K562 (cell line): ENCODE results near the gene CPVL. TPM values are rescaled to one million over a fixed set of nuclear protein-coding genes. Genes with fewer than 3 reads are reported as not detected.

Source experiments
- ATAC-seq: fragments of 200-7000 bp; cut with Tn5 transposase; 3 replicates; pipeline ENCODE4 v1.9.1; 2020; ENCODE audit warnings: moderate library complexity
- BruUV-seq: library from RNA; stranded (reverse); fragments of 400-500 nt; replicated peaks from 2 replicates; lab custom pipeline; 2021; lab: Mats Ljungman, UMichigan
- CTCF ChIA-PET: fragments of 300-600 bp; formaldehyde crosslinking; extraction: SDS; loops from one replicate; lab custom pipeline; 2021; ENCODE audit warnings: low intra/inter-chr PET ratio; lab: Yijun Ruan, JAX
- POLR2A ChIA-PET: fragments of 300-600, 350-650 bp; sonication (Branson Sonifier 250); formaldehyde crosslinking; extraction: SDS; loops from one replicate; lab custom pipeline; 2021; ENCODE audit warnings: antibody characterized with exemption, inconsistent platforms; lab: Yijun Ruan, JAX
- DNase-seq, 4 experiments: peaks; one replicate each; pipeline versions ENCODE4 v3.0.0 to v3.0.0-alpha.2; 2011 to 2018; ENCODE audit warnings: low spot score in 3 of 4, mixed read lengths in 3 of 4; ENCODE audit errors: extremely low read depth in 1 of 4
- FAIRE-seq: peaks from 2 replicates; lab custom pipeline; 2011; peaks lifted over from hg19 to GRCh38; lab: Jason Lieb, UNC
- H2AFZ ChIP-seq: 2 replicates; pipeline ENCODE4 v1.6.0; 2011; ENCODE audit warnings: low read depth, low read length, control low read depth, inconsistent platforms
- H3K27ac ChIP-seq: fragments of 200-600 bp; 3 replicates; pipeline ENCODE4 v1.8.0; 2011; ENCODE audit warnings: low read depth, mild to moderate bottlenecking, control low read depth, inconsistent platforms, low read length, moderate library complexity, mixed read lengths; ENCODE audit errors: extremely low read depth
- H3K27me3 ChIP-seq, 2 experiments: fragments of 300-600 bp in 1 of 2; 2 replicates in 1 of 2; 3 replicates in 1 of 2; pipeline versions ENCODE4 v1.6.0 to v1.8.0; 2011; ENCODE audit warnings: inconsistent platforms in 2 of 2, low read length in 2 of 2, mild to moderate bottlenecking in 1 of 2, mixed read lengths in 1 of 2, moderate library complexity in 1 of 2; ENCODE audit not compliant: control insufficient read depth in 2 of 2, insufficient read depth in 2 of 2
- H3K36me3 ChIP-seq: fragments of 300-600 bp; 3 replicates; pipeline ENCODE4 v1.8.0; 2011; ENCODE audit warnings: mild to moderate bottlenecking, low read length, inconsistent platforms; ENCODE audit not compliant: control insufficient read depth, insufficient read depth
- H3K4me1 ChIP-seq, 2 experiments: fragments of 200-600 bp in 1 of 2; replicated peaks in 1 of 2; 2 replicates in 1 of 2; 3 replicates in 1 of 2; pipeline versions ENCODE4 v1.5.1 to v1.8.0; 2011; ENCODE audit warnings: inconsistent platforms in 2 of 2, low read length in 2 of 2, mild to moderate bottlenecking in 1 of 2, mixed read lengths in 1 of 2, moderate library complexity in 1 of 2; ENCODE audit not compliant: control insufficient read depth in 2 of 2, insufficient read depth in 2 of 2
- H3K4me2 ChIP-seq: 2 replicates; pipeline ENCODE4 v1.6.1; 2011; ENCODE audit warnings: low read length, control low read depth, inconsistent platforms, mixed read lengths; ENCODE audit not compliant: insufficient read depth
- H3K4me3 ChIP-seq: fragments of 200-600 bp; sonication (generic), shearing (Covaris generic); 2 replicates; pipeline ENCODE4 v1.5.1; 2016; ENCODE audit warnings: control low read depth, inconsistent platforms
- H3K79me2 ChIP-seq: fragments of 200-600 bp; 3 replicates; pipeline ENCODE4 v1.8.0; 2011; ENCODE audit warnings: low read length, inconsistent platforms; ENCODE audit not compliant: control insufficient read depth, insufficient read depth
- H3K9ac ChIP-seq, 2 experiments: 2 replicates each; pipeline versions ENCODE4 v1.6.0 to v1.6.1; 2011; ENCODE audit warnings: low read depth in 2 of 2, low read length in 2 of 2, control low read depth in 1 of 2, inconsistent platforms in 1 of 2, mild to moderate bottlenecking in 1 of 2, mixed read lengths in 1 of 2; ENCODE audit not compliant: insufficient read depth in 1 of 2
- H3K9me1 ChIP-seq: one replicate; pipeline ENCODE4 v1.6.0; 2011; ENCODE audit warnings: inconsistent platforms, mild to moderate bottlenecking, low read length, moderate library complexity; ENCODE audit not compliant: control insufficient read depth, insufficient read depth
- H3K9me3 ChIP-seq: replicated peaks from 2 replicates; pipeline ENCODE4 v1.5.1; 2011; ENCODE audit warnings: low read depth, low read length, inconsistent platforms; ENCODE audit not compliant: control insufficient read depth, insufficient read depth
- H4K20me1 ChIP-seq: replicated peaks from 2 replicates; pipeline ENCODE4 v1.6.1; 2011; ENCODE audit warnings: low read length, inconsistent platforms, mixed read lengths; ENCODE audit not compliant: control insufficient read depth, insufficient read depth
- ATF1 ChIP-seq, 2 experiments: fragments of 450-650 bp in 1 of 2; IDR thresholded peaks; 2 replicates each; pipeline ENCODE4 v1.6.1; 2016; ENCODE audit warnings: missing compliant biosample characterization in 1 of 2, missing genetic modification characterization in 1 of 2
- CBX8 ChIP-seq: fragments of 200-600 bp; sonication (generic); IDR thresholded peaks from 2 replicates; pipeline ENCODE4 v1.6.1; 2012; ENCODE audit warnings: borderline replicate concordance, mixed run types, low read depth, mild to moderate bottlenecking, moderate library complexity, mixed read lengths, low read length, control low read depth, inconsistent platforms; ENCODE audit not compliant: poor library complexity, severe bottlenecking; ENCODE audit errors: extremely low read depth
- COPS2 ChIP-seq: fragments of 450-650 bp; conservative IDR thresholded peaks from 2 replicates; pipeline ENCODE4 v1.6.1; 2016; ENCODE audit warnings: mild to moderate bottlenecking, moderate library complexity
- DEAF1 ChIP-seq: fragments of 450-650 bp; formaldehyde crosslinking; IDR thresholded peaks from 2 replicates; pipeline ENCODE4 v1.4.0; 2020; ENCODE audit warnings: mild to moderate bottlenecking, moderate library complexity
- MAFF ChIP-seq: IDR thresholded peaks from 2 replicates; pipeline ENCODE4 v1.6.1; 2012; ENCODE audit warnings: low read length, improper control_type of control experiment
- RBBP5 ChIP-seq: fragments of 200-600 bp; sonication (generic); IDR thresholded peaks from 2 replicates; pipeline ENCODE4 v1.6.1; 2012; ENCODE audit warnings: borderline replicate concordance, mild to moderate bottlenecking, low read length, control low read depth, inconsistent platforms; ENCODE audit not compliant: insufficient read depth, poor library complexity, severe bottlenecking
- REST ChIP-seq, 2 experiments: fragments of 450-650 bp; formaldehyde crosslinking in 1 of 2; IDR thresholded peaks; 2 replicates each; pipeline versions ENCODE4 v1.4.0 to v1.6.1; 2014 to 2020; ENCODE audit warnings: mild to moderate bottlenecking in 2 of 2, borderline replicate concordance in 1 of 2, low read depth in 1 of 2
- TEAD4 ChIP-seq, 2 experiments: sonication (generic) in 1 of 2; formaldehyde crosslinking in 1 of 2; IDR thresholded peaks; 2 replicates each; pipeline versions ENCODE4 v1.6.1 to v1.8.0; 2012 to 2022; ENCODE audit warnings: borderline replicate concordance in 1 of 2, inconsistent platforms in 1 of 2, low read length in 1 of 2, mild to moderate bottlenecking in 1 of 2, missing genetic modification reagents in 1 of 2
- TRIM28 ChIP-seq: fragments of 450-650 bp; IDR thresholded peaks from 2 replicates; pipeline ENCODE4 v1.6.1; 2017
- ZBTB12 ChIP-seq: fragments of 250-450 bp; sonication (Bioruptor Pico); IDR thresholded peaks from 2 replicates; pipeline ENCODE4 v1.4.0; 2020
- ZNF316 ChIP-seq: fragments of 450-650 bp; IDR thresholded peaks from 2 replicates; pipeline ENCODE4 v1.6.1; 2016
- WGBS: fragments of 100-300 bp; shearing (Covaris generic); methylation state at CpG from one replicate; pipeline ENCODE4 v1.1.6; 2016; ENCODE audit warnings: low coverage, mixed read lengths; ENCODE audit not compliant: insufficient coverage; ENCODE audit errors: missing lambda C conversion rate; 5-methylcytosine and 5-hydroxymethylcytosine counted together
- in situ Hi-C: fragments of 300-500 bp; cut with MboI; formaldehyde crosslinking; loops from 4 replicates; pipeline ENCODE4 v1.15.0; 2018; ENCODE audit warnings: inconsistent platforms, mixed read lengths
- intact Hi-C: fragments of 100-400 bp; cut with micrococcal nuclease; formaldehyde crosslinking; loops from 2 replicates; pipeline ENCODE4 v1.14.2; 2022
- polyA plus RNA-seq, 8 experiments: library from polyadenylated mRNA; depleted of rRNA in 4 of 8; stranded (reverse) in 5 of 8; unstranded in 3 of 8; fragments of >200 nt; fragmentation: Nextera tagmentation in 2 of 8; fragmentation: Illumina TruSeq in 1 of 8; extraction: Ambion mirVana in 2 of 8; extraction: Trizol in 1 of 8; gene quantifications; 2 replicates each; pipeline versions ENCODE4 v1.2.1 to v1.2.3, GENCODE V29; 2011 to 2014; ENCODE audit warnings: inconsistent platforms in 1 of 8, missing spikeins in 1 of 8
- total RNA-seq, 7 experiments: library from RNA; depleted of rRNA in 6 of 7; stranded (reverse); fragments of >200 nt in 6 of 7; fragmentation: Illumina TruSeq in 2 of 7; extraction: Trizol in 2 of 7; gene quantifications; 2 replicates each; pipeline versions ENCODE4 v1.2.1 to v1.2.3, GENCODE V29; 2011 to 2021; ENCODE audit warnings: low replicate concordance in 1 of 7

Gene CPVL
- total and polyA plus RNA-seq, 9 of the 15 experiments (the other 6 are each of a cell fraction or from before 2014, with no cell fraction given): 0.89 to 2.4 (median 1.5) TPM

- H3K9me3 ChIP-seq: no peaks in the 10 kb centered on the region
- TF ChIP-seq TRIM28 (no peak), TEAD4 (IDR thresholded peaks at IDR 0.05; ENCODE audit: low read length) (no peak), TEAD4 (CRISPR knock-in tag; IDR thresholded peaks at IDR 0.05; ENCODE audit: borderline replicate concordance) (no peak), ZBTB12 (CRISPR knock-in tag) (no peak), REST (IDR thresholded peaks at IDR 0.05; ENCODE audit: borderline replicate concordance) (no peak), REST (CRISPR knock-in tag; IDR thresholded peaks at IDR 0.05; ENCODE audit: low read depth) (no peak), CBX8 (no peak), MAFF (peak; percentile 47), ZNF316 (peak; percentile 67; the same call in 1 of the 2 replicates), DEAF1 (CRISPR knock-in tag) (no peak), COPS2 (no peak), RBBP5 (no peak), ATF1 (CRISPR knock-in tag; IDR thresholded peaks at IDR 0.05) (no peak), ATF1 (tag; IDR thresholded peaks at IDR 0.05) (no peak)
Measured at GRCh38 chr7:29014725-29015124, 131.6 kb downstream of the CPVL start.

More at GRCh38 chr7:29014725-29015124, 131.6 kb downstream of the CPVL start:
- in situ Hi-C loops (no loop called here), intact Hi-C loops (no loop called here)
- no peak overlapping the region for H3K4me2 ChIP-seq
- H3K27me3 ChIP-seq: no peaks in the 10 kb centered on the region
- POLR2A ChIA-PET: no interaction called here
- no peak overlapping the region for H3K9ac ChIP-seq
- CTCF ChIA-PET: no interaction called here
- WGBS: 0% methylated on average over 3 of the region's 3 CpGs
- H3K27ac ChIP-seq: no peak overlapping the region
- H3K9me1 ChIP-seq: no peaks in the 10 kb centered on the region
- H4K20me1 ChIP-seq: no peaks in the 10 kb centered on the region
- no peak for FAIRE-seq
- no peak for ATAC-seq
- H2AFZ ChIP-seq: no peak overlapping the region
- H3K4me1 ChIP-seq: no peaks in the 10 kb centered on the region
- BruUV-seq: no TSS peak
- DNase-seq: no peak
- H3K36me3 ChIP-seq: no peaks in the 10 kb centered on the region
- H3K79me2 ChIP-seq: no peaks in the 10 kb centered on the region
- no peak overlapping the region for H3K4me3 ChIP-seq
